Measurements from ENCODE around the gene ZNHIT2. TPM values are rescaled to one million over a fixed set of nuclear protein-coding genes. Genes with fewer than 3 reads are reported as not detected.

The ZNHIT2 gene
- total RNA-seq, 4 donors from 2014 or later, result 4.4 to 12.6 (median 8.2) TPM

- TF ChIP-seq, protein P1, sequence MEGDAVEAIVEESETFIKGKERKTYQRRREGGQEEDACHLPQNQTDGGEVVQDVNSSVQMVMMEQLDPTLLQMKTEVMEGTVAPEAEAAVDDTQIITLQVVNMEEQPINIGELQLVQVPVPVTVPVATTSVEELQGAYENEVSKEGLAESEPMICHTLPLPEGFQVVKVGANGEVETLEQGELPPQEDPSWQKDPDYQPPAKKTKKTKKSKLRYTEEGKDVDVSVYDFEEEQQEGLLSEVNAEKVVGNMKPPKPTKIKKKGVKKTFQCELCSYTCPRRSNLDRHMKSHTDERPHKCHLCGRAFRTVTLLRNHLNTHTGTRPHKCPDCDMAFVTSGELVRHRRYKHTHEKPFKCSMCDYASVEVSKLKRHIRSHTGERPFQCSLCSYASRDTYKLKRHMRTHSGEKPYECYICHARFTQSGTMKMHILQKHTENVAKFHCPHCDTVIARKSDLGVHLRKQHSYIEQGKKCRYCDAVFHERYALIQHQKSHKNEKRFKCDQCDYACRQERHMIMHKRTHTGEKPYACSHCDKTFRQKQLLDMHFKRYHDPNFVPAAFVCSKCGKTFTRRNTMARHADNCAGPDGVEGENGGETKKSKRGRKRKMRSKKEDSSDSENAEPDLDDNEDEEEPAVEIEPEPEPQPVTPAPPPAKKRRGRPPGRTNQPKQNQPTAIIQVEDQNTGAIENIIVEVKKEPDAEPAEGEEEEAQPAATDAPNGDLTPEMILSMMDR (IDR thresholded peaks at IDR 0.05; ENCODE audit: low read depth), result no peak
These were observed 24.5 kb upstream of the ZNHIT2 start for GRCh38 chr11:65141896-65142494.

- TF ChIP-seq, protein P1 (IDR thresholded peaks at IDR 0.05; ENCODE audit: low read depth), result no peak
These were observed 19.1 kb upstream of the ZNHIT2 start for GRCh38 chr11:65136515-65137096.

GRCh38 chr11:65135633-65136145, 18.2 kb upstream of the ZNHIT2 start:
- TF ChIP-seq, protein P1 (IDR thresholded peaks at IDR 0.05; ENCODE audit: low read depth), result no peak

GRCh38 chr11:65134952-65135632, 17.6 kb upstream of the ZNHIT2 start:
- TF ChIP-seq, protein P1 (IDR thresholded peaks at IDR 0.05; ENCODE audit: low read depth), result no peak

DNA sequence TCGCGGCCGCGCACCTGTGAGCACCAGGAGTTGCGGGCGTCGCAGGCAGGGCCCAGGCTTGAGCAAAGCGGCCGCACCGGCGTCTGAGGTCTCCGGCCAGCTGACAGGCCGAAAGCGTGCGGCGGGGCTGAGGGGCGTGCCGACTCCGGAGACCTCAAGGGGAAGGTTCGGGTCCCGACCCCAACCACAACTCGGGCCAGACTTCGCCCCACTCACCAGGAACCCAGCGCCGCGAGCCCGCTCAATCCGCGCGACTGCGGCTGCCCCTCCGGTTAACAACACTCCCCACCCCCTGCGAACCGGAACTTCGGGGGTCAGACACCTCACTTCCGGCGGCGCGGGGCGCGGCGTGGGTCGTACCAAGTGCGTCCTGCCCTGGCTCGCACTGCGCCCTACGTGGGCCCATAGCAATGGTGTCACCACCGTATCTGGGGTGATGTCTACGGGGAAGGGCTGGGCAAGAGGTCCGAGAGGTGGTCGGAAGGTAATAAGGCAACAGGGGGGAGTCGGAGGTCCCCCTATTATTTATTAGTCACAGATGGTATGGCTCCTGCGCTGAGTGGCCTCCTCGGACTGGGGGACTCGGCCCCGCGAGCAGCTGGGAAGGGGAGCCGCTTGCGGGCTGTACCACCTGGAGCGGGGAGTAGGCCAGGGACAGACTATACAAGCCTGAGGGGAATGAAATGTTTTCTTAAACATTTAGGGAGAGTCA, 16.9 kb upstream of the ZNHIT2 start, which contains the start of gene SYVN1:
Gene SYVN1, minus strand, starts transcription at position 280 of the 712 bp plus-strand sequence. CDS start 918 bp downstream, outside the sequence.
- TF ChIP-seq, protein P1 (IDR thresholded peaks at IDR 0.05; ENCODE audit: low read depth), result no peak

- TF ChIP-seq, protein P1 (IDR thresholded peaks at IDR 0.05; ENCODE audit: low read depth), result no peak
These were observed 16.2 kb upstream of the ZNHIT2 start for GRCh38 chr11:65133724-65134123.
